PC-9 (cell line): ENCODE data around the gene NLGN1.

Experiments
- CTCF ChIP-seq: fragments of 200-600 bp; sonication (generic); conservative IDR thresholded peaks from 2 replicates; pipeline ENCODE4 v1.6.1; 2017; ENCODE audit warnings: mixed run types, antibody characterized with exemption, mild to moderate bottlenecking, moderate library complexity
- EZH2 ChIP-seq: fragments of 200-600 bp; sonication (generic); IDR thresholded peaks from 2 replicates; pipeline ENCODE4 v1.8.0; 2017; ENCODE audit warnings: antibody characterized with exemption, low read depth

GRCh38 chr3:173923204-173923603 is 525.7 kb downstream of the NLGN1 start:
- TF ChIP-seq EZH2 (no peak), CTCF (no peak)
